Adrenal gland (tissue), 5 donors: Measurements from ENCODE around the gene TBC1D14.

Source experiments
- POLR2A ChIP-seq, 2 donors: fragments of 450-650 bp; IDR thresholded peaks; one replicate each; pipeline ENCODE4 v1.6.1; 2017; ENCODE audit warnings: antibody characterized with exemption in 2 of 2, mild to moderate bottlenecking in 2 of 2, moderate library complexity in 1 of 2
- TF ChIP-seq, protein P1 (sequence below), 6 experiments: fragments of 450-650 bp in 4 of 6; fragments of 200-600 bp in 2 of 6; sonication (generic) in 1 of 6; IDR thresholded peaks; 1 replicate in 5 of 6; 2 replicates in 1 of 6; pipeline versions ENCODE4 v1.5.1 to v1.8.0; 2016 to 2021; ENCODE audit warnings: antibody characterized with exemption in 6 of 6, mild to moderate bottlenecking in 2 of 6, moderate library complexity in 1 of 6
- donor health status: DM: no; HTN: no; CAD: no.

GRCh38 chr4:7041801-7042502 lies 132.3 kb downstream of the TBC1D14 start:
- TF ChIP-seq, protein P1, sequence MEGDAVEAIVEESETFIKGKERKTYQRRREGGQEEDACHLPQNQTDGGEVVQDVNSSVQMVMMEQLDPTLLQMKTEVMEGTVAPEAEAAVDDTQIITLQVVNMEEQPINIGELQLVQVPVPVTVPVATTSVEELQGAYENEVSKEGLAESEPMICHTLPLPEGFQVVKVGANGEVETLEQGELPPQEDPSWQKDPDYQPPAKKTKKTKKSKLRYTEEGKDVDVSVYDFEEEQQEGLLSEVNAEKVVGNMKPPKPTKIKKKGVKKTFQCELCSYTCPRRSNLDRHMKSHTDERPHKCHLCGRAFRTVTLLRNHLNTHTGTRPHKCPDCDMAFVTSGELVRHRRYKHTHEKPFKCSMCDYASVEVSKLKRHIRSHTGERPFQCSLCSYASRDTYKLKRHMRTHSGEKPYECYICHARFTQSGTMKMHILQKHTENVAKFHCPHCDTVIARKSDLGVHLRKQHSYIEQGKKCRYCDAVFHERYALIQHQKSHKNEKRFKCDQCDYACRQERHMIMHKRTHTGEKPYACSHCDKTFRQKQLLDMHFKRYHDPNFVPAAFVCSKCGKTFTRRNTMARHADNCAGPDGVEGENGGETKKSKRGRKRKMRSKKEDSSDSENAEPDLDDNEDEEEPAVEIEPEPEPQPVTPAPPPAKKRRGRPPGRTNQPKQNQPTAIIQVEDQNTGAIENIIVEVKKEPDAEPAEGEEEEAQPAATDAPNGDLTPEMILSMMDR (IDR thresholded peaks at IDR 0.05) = no peak
- TF ChIP-seq POLR2A (IDR thresholded peaks at IDR 0.05) = no peak
